IPS-18c (cell line): ENCODE data around the gene LOXL1.

Experiments
- H3K4me3 ChIP-seq: 2 replicates; pipeline ENCODE4 v1.7.0; 2013; ENCODE audit warnings: low read depth, mild to moderate bottlenecking, low read length, moderate library complexity; ENCODE audit not compliant: insufficient read depth
- H3K9me3 ChIP-seq: one replicate; pipeline ENCODE4 v1.6.1; 2013; ENCODE audit warnings: mild to moderate bottlenecking, low read length, moderate library complexity; ENCODE audit not compliant: control insufficient read depth, insufficient read depth

The LOXL1 gene

DNA sequence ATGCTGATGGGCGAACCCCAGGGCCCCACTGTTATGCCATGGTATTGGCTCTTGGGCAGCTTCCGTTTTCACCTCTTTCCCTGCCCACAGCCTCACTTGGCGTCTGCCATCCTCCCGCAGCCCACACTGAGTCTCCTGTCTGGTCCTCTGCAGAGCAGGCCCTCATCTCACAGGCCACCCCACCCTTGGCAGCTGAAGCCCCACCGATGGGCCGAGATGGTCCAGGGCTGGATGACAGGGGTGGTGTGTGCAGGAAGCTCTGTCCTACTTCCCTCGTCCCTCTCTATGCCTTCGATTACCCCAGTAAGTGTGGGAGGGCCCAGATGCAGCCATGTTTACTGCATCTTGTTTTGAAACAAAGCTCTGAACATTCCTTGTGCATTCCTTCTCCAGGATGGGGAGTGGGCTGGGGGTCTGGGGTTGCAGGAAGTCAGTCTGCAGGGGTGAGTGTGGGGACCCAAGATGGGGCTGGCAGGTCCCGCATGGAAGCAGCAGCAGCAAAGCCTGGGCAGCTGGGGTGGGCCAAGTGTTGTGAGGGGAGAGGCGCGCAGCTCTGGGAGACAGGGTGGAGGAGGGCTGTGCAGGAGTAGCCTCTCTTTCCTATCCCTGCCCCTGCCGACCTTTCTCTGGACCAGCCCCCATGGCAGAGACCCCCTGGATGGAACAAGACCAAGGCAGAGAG lies 32.0 kb upstream of the LOXL1 start:
- Histone ChIP-seq H3K9me3 (peaks cover 6% of the 10 kb centered on the region), H3K4me3 (no peak overlapping the region)

DNA sequence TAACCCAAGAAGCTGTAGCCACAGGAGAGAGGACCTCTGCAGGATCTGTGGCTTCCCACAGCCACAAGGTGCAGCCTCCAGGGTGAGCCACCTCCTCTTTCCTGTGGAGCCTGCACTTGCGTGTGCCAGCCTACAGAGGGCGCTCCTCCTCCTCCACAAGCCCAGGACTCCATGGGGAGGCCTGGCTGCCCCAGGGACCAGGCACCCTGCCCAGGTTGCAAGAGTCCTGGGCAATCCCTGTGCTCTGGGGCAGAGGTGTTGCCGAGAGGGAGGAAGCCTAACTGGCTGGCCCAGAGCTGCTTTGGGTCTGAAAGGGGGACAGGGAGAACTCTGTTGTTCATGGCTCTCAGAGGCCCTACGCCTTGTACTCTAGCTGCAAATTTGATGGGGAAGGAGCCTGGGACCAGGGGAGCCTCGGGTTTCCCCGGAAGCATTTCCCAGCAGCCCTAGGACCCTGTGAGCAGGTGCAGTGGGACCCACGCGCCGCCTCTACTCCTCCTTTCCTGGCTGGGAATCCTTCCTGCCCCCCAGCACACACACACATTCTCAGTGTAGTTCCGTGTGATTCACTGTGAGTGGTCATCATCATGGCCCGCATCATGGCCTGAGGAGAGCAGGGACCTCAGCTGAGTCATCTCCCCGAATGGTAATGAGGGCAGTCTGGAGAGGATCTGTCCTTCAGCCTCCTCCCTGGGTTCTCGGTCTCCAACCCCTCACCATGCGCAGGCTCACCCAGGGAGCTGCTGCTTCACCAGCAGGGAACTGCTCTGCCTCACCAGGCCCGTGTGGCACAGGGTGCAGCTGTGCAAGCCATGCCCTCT lies 28.6 kb upstream of the LOXL1 start:
- H3K4me3 ChIP-seq = no peak overlapping the region
- H3K9me3 ChIP-seq = peaks cover 2% of the 10 kb centered on the region

DNA sequence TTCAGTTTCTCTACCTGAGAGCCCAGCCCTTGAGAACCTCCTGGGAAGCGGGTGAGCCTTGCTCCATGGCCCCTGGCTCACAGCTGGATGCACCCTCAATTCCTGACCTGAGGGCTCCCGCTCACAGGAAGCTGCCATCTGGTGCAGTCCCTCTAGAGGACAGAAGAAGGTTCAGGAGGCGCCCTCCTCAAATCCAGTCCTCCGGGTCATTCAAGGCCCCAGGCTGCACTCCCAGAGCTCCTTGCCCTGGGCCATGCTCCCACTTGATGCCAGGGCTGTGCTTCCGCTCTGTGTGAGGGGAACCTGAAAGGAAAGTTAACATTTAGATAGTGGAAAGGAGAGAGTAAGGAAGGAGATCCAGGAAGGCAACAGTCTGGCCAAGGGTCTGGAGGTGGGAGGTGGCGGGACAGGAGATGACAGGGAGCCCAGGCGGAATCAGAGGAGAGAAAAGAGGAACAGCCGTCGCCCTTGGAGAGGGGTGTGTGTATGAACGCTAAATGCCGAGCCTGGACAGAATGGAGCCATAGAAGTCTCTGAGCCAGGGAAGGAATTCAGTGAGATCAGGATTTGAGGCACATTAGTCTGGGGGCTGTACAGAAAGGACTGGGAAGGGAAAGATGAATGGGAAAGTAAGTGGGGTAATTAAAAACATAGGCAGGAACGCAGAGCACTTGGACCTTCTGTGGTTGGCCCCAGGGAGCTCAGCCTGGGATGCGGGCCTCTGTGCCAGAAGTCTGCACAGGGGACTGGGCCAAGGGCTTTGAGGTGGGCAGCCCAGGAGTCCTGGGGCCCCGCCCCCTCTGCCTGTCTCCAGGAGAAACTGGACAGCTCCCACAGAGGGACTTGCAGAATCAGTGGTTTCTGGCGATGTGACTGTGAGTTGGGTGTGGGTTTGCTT lies 26.8 kb upstream of the LOXL1 start:
- no peaks in the 10 kb centered on the region for H3K9me3 ChIP-seq
- H3K4me3 ChIP-seq = no peak overlapping the region

DNA sequence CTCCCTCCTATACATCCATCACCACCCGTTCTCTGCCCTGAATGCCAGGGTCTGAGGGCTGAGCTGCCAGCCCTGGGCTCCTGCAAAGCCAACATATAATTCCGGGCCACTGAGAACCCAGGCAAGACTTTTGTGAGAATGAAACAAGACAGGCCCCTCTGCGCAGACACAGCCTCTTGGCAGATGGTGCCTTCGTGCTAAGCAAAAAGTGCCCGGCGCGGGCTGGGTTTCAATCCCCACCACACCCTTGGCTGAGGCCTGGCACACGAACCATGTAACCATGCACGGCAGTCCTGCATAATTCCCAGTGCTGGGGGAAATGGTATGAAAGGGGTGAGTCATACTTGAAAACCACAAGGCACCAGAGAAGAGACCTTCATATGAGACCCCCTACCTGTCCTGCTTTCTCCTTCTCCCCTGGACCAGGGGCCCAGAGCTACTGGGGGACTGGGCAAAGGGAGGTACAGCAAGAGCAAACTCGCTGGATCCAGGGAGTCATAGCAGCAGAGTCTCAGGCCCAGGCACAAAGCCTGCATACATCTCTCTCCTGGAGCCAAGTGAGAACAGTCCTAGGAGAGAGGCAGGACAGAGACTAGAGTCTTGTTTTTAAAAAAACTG lies 26.1 kb upstream of the LOXL1 start:
- H3K4me3 ChIP-seq = no peak overlapping the region
- H3K9me3 ChIP-seq = no peaks in the 10 kb centered on the region

DNA sequence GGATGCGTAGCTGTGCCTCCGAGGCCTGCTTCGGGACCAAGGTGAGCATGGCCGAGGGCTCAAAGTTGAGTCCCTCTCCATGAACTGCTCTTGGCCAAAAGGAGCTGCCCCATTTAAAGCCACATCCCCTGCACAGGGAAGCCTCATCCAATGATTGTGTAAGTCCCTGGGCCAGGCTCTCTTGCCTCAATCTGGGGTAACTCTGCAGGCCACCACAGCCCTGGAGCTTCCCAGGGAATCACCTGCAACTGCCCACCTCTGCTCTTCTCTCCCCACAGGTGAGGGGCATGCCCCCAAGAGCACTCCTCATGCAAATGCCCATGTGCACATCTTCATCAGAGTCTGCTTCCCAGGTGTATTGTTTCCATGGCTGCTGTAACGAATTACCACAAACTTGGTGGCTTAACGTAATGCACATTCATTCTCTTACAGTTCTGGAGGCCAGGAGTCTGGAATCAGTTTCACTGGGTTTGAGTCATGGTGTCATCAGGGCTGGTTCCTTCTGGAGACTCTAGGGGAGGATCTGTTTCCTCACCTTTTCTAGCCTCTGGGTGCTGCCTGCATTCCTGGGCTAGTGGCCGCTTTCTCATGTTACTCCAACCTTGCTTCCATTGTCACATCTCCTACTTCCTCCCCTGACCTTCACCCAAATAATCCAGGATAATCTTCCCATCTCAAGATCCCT lies 25.0 kb upstream of the LOXL1 start:
- no peak overlapping the region for H3K4me3 ChIP-seq
- no peaks in the 10 kb centered on the region for H3K9me3 ChIP-seq

DNA sequence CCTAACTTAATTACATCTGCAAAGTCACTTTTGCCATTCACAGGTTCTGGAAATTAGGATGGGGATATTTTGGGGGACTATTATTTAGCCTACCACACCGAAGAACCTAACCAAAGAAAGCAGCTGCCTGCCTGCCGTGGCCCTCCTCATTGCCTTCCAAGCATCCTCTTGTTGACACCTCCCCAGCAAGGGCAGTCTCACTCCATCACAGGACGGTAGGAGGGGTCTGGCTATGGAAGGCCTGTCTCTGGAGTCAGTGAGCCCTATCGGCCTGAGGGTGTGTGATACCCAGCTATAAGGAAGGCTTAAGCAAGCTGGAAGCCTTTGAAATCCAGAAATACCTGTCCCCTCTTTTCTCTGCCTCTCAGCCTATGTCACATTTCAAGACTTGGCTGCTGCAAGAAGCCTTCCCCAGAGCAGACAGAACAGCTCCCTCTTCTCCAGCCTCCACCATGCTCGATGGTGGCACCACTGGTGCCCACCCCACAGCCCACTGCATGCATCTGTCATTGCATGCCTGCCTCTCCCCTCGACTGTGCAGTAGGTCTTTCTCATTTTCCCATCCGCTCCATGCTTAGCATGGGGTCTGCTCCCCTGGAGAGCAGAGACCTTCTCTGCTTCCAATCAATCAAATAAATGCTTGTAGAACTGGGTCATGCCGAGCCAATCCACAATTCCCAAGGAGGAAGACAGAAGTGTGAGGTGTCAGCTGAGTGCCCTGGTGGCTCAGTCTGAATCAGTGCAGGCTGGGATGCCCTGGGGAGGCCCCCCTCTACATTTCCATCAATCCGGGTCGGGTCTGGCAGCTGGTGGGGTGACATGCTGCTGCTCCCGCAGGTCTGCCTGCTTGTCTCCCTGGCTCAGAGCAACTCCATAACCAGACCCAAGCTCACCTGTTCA lies 23.9 kb upstream of the LOXL1 start:
- no peaks in the 10 kb centered on the region for H3K9me3 ChIP-seq
- no peak overlapping the region for H3K4me3 ChIP-seq

DNA sequence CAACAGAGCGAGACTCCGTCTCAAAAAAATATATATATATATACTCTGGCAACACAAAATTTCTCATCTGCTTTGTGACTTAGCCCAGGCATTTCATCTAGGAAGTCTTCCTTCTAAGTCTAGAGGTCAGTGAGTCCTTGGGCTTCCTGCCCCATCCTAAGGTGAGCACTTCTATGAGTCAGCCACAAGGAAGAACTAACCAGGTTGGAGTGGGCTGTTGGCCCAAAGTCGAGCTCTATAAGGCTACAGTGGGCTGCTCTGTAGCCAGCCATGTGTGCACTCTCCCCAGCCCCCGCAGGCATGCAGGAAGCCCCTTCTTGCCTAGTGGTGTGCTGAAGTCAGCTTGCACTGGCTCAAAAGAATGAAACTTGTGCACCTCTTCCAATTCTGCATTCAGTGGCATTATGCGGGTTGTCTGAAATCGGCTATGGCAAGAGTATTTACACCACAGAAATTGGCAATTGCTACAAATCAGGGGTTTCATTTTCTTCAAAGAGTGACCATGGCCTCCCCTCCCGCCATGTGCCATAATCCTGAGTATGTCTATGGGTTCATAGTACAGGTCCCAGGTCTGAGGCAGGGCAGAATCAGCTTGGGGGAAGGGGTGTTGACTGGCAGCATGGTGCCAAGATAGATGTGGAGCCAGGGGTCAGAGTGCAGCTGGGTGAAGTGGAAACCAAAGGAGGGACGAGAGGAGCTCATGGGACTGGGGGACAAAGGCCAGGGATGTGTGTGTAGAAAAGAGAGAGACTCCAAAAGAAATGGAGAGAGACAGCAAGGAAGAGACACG lies 22.0 kb upstream of the LOXL1 start:
- no peak overlapping the region for H3K4me3 ChIP-seq
- no peaks in the 10 kb centered on the region for H3K9me3 ChIP-seq

DNA sequence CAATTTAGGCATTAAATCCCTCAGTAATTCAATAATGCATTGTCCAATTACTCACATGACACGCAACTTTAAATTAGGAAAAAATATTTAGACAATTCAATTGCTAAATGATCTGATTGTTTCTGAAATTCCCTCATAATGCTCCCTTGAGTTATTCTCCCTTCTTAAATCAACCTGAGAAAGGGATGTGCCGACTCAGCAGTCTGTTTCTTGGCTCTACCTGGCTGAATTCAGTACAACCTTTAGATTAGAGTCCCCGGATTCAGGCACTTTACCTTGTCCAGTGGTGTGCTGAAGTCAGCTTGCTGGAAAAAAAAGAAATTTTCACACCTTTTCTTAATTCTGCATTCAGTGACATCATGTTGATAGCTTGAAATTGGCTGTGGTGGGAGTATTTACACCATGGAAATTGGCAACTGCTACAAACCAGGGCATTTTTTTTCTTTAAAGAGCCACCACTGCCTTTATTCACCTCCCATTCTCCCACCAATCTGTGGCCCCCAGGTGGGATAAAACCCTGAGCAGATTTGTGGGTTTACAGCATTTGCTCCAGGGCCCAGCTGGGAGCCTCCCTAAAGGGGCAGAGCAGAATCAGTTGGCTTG lies 20.9 kb upstream of the LOXL1 start:
- no peak overlapping the region for H3K4me3 ChIP-seq
- H3K9me3 ChIP-seq = no peaks in the 10 kb centered on the region

DNA sequence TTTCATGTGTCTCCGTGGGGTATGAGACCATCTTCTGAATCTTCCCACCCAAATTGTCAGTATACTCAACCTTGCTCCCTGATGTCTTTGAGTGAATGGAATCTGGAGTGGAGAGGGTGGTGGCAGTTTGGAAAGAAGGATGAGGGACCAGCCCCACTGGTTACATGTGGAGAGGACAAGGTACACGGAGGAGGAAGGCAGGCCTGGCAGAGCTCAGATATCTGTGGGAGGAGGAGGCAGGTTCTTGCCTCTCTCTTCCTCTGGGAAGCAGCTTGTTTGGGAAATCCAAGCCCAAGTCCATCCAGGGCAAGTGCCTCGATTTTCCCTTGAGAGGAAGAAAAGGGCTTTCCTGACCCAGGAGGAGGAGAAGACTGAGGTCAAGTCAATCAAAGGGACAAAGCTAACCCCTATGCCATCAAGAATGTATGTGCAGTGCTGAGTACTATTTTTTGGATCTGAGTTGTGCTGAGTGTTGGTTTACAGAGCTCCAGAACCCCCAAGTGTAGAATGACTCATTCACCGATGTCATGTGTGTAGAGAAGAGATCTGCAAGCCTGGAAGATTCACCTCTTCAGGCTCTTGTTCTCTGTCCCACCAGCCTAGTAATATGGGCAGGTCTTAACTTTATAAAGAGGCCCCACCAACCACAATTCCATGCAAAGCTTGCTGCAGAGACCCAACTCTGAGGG lies 19.8 kb upstream of the LOXL1 start:
- H3K4me3 ChIP-seq = no peak overlapping the region; the same call in 1 of the 2 replicates
- no peaks in the 10 kb centered on the region for H3K9me3 ChIP-seq

DNA sequence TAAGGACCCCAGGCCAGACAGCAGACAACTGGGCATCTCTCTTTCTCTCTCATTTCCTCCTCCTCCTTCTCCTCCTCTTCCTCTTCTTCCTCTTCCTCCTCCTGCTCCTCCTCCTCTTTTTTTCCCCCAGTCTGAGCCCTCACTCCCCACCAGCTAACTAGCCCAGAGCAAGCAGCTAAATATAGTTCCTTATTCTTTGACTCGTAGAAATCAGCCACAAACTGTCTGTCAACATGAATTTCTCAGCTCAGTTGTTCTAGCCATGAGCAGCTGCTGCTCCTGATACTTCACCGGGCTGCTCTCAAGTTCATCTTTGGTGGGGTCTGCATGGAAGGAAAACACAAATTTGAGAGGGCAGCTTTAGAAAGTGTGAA lies 19.2 kb upstream of the LOXL1 start:
- Histone ChIP-seq H3K4me3 (no peak overlapping the region), H3K9me3 (no peaks in the 10 kb centered on the region)

DNA sequence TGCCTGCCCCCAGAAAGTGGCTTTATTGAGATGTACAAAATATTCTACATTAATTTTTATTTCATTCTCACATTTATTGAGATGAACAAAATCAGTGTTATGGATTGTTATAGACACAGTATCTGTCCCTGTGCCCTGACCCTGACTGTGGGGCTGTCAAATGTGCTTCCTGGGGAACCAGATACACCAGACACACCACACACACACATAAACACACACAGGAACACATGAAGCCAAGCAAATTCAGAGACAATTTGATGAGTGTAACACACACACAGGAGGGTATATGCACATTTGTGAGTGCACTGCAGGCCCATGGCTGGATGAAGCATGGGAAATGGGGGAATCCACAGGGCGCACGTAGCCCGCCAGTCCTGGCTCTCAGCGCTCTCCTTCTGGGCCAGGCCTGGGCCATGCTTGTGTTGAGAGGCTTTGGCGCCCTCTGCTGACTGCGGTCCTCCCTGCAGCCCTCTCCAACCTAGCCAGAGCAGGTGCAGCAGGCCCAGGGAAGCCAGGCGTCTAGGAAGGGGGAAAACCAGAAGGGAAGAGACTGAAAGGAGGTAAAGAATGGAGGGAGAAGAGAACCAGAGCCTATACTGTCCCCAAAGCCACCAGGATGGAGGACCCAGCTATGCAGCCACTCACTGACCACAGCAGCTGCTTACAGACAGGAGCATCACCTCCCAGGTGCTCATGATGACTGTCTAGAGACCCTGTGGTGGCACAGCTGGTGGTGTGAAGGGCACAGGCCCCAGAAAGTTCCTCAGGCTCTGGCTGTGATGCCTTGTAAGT lies 18.0 kb upstream of the LOXL1 start:
- H3K9me3 ChIP-seq = no peaks in the 10 kb centered on the region
- no peak overlapping the region for H3K4me3 ChIP-seq

DNA sequence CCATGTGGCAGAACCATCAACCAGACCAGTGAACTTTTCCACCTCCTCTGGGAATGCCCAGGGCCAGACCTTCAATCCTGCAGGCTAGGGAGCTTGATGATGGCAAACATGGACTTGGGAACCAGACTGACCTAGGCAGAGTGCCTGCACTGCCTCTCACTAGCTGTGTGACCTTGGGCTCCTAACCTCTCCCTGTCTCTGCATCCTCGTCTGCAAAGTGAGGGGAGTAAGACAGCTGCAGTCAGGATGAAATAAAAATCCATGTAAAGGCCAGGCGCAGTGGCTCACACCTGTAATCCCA lies 17.5 kb upstream of the LOXL1 start:
- no peaks in the 10 kb centered on the region for H3K9me3 ChIP-seq
- H3K4me3 ChIP-seq = no peak overlapping the region

DNA sequence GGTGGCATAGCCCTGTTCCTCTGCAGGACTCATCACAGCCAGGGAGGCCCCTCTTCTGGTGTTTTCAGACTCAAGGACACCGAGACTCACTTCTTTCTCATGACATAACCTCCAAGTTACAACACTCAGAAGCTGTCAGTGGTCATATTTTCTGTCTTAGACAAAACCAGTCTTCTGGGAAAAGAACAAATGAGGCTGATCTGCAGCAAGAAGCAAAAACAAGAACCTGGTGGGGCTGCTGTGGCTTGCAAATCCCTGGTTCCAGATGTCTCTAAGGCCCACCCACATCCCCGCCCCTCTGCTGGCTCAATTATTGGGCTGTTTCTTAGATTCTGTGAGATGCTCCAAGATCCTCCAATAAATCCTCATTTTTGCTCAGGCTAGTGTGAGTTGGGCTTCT lies 16.6 kb upstream of the LOXL1 start:
- Histone ChIP-seq H3K4me3 (no peak overlapping the region), H3K9me3 (no peaks in the 10 kb centered on the region)
